Skeletal muscle satellite cell (primary cell): ENCODE data around the gene AK9.

Experiments used
- H3K27me3 ChIP-seq: 2 replicates; pipeline ENCODE4 v1.7.0; 2013; ENCODE audit warnings: low read length; ENCODE audit not compliant: control insufficient read depth, insufficient read depth
- H3K36me3 ChIP-seq: 2 replicates; pipeline ENCODE4 v1.7.0; 2013; ENCODE audit warnings: mild to moderate bottlenecking, control low read depth, low read length; ENCODE audit not compliant: insufficient read depth
- H3K4me1 ChIP-seq: 2 replicates; pipeline ENCODE4 v1.7.0; 2013; ENCODE audit warnings: low read length; ENCODE audit not compliant: control insufficient read depth, insufficient read depth
- H3K4me2 ChIP-seq: 2 replicates; pipeline ENCODE4 v1.7.0; 2013; ENCODE audit warnings: mild to moderate bottlenecking, low read length
- H3K4me3 ChIP-seq: 2 replicates; pipeline ENCODE4 v1.7.0; 2013; ENCODE audit warnings: low read length
- H3K9ac ChIP-seq: 2 replicates; pipeline ENCODE4 v1.7.0; 2013; ENCODE audit warnings: mild to moderate bottlenecking, low read depth, low read length, moderate library complexity
- H3K9me3 ChIP-seq: replicated peaks from 2 replicates; pipeline ENCODE4 v1.7.0; 2013; ENCODE audit warnings: mild to moderate bottlenecking, control low read depth, low read length

Gene AK9

GRCh38 chr6:109445382-109445781 is 245.6 kb downstream of the AK9 start:
- no peak overlapping the region for H3K4me2 ChIP-seq
- peaks cover 75% of the 10 kb centered on the region for H3K36me3 ChIP-seq
- H3K4me1 ChIP-seq: peaks cover 10% of the 10 kb centered on the region
- no peak overlapping the region for H3K9ac ChIP-seq
- no peak overlapping the region for H3K4me3 ChIP-seq
- H3K27me3 ChIP-seq: no peaks in the 10 kb centered on the region
- no peaks in the 10 kb centered on the region for H3K9me3 ChIP-seq

- H3K27me3 ChIP-seq: no peaks in the 10 kb centered on the region
- H3K9ac ChIP-seq: no peak overlapping the region
- H3K4me3 ChIP-seq: no peak overlapping the region
- no peaks in the 10 kb centered on the region for H3K9me3 ChIP-seq
- peaks cover 16% of the 10 kb centered on the region for H3K4me1 ChIP-seq
- H3K36me3 ChIP-seq: peaks cover 56% of the 10 kb centered on the region
- H3K4me2 ChIP-seq: no peak overlapping the region
These were observed 247.5 kb downstream of the AK9 start for GRCh38 chr6:109443425-109443950.
